Measurements from ENCODE around the gene TTC24. TPM values are rescaled to one million over a fixed set of nuclear protein-coding genes. Genes with fewer than 3 reads are reported as not detected.

The TTC24 gene
- total RNA-seq, 1 donor from 2014 or later: 5.4 TPM

- intact Hi-C loops (cut with micrococcal nuclease): no loop called here
- H3K4me1 Mint-ChIP-seq: no peaks in the 10 kb centered on the region
Observed at GRCh38 chr1:156560585-156561163, 18.8 kb upstream of the TTC24 start.

GRCh38 chr1:156565519-156565918 lies 14.0 kb upstream of the TTC24 start:
- Mint-ChIP-seq H3K27ac (no peak overlapping the region), H3K4me3 (no peak overlapping the region), H3K4me1 (no peaks in the 10 kb centered on the region), H3K36me3 (ENCODE audit: low read depth) (peaks cover 14% of the 10 kb centered on the region), H3K27me3 (no peaks in the 10 kb centered on the region), H3K9me3 (no peaks in the 10 kb centered on the region)
- intact Hi-C loops (cut with micrococcal nuclease): loop anchor here (5.0 kb wide), 1 partner anchor 38 kb away; no protein-coding TSS in a partner anchor
- DNase-seq: no peak

More at GRCh38 chr1:156560585-156561163, 18.8 kb upstream of the TTC24 start:
- no peak for DNase-seq
- no peaks in the 10 kb centered on the region for H3K9me3 Mint-ChIP-seq
- H3K27ac Mint-ChIP-seq: no peak overlapping the region
- H3K4me3 Mint-ChIP-seq: no peak overlapping the region
- no peaks in the 10 kb centered on the region for H3K27me3 Mint-ChIP-seq
- H3K36me3 Mint-ChIP-seq (ENCODE audit: low read depth): peaks cover 13% of the 10 kb centered on the region

- intact Hi-C loops (cut with micrococcal nuclease): loop anchor here (5.0 kb wide), 1 partner anchor 39 kb away; no protein-coding TSS in a partner anchor
- H3K4me3 Mint-ChIP-seq: no peak overlapping the region
- H3K27ac Mint-ChIP-seq: no peak overlapping the region
- DNase-seq: no peak
- H3K36me3 Mint-ChIP-seq (ENCODE audit: low read depth): peaks cover 13% of the 10 kb centered on the region
- H3K27me3 Mint-ChIP-seq: no peaks in the 10 kb centered on the region
- peaks cover 8% of the 10 kb centered on the region for H3K4me1 Mint-ChIP-seq
- H3K9me3 Mint-ChIP-seq: no peaks in the 10 kb centered on the region
Observed at GRCh38 chr1:156566436-156566835, 13.1 kb upstream of the TTC24 start.

- H3K9me3 Mint-ChIP-seq: no peaks in the 10 kb centered on the region
- H3K27ac Mint-ChIP-seq: peak overlapping the region; percentile 48
- peaks cover 6% of the 10 kb centered on the region for H3K36me3 Mint-ChIP-seq (ENCODE audit: low read depth)
- H3K27me3 Mint-ChIP-seq: peaks cover 21% of the 10 kb centered on the region
- no peak for DNase-seq
- H3K4me1 Mint-ChIP-seq: peaks cover 22% of the 10 kb centered on the region
- intact Hi-C loops (cut with micrococcal nuclease): loop anchor here (5.0 kb wide), 2 partner anchors 34 to 36 kb away; no protein-coding TSS in a partner anchor
- peak overlapping the region; percentile 92 for H3K4me3 Mint-ChIP-seq
Observed at GRCh38 chr1:156571261-156571852, 8.2 kb upstream of the TTC24 start.

GRCh38 chr1:156571919-156572662 lies 7.4 kb upstream of the TTC24 start, which contains the start of gene IQGAP3:
Gene IQGAP3, minus strand, starts transcription at chr1:156572565. Its CDS starts 36 bp downstream, at chr1:156572529.
- peak within 1 kb of the TSS; percentile 77 for H3K27ac Mint-ChIP-seq
- peaks cover 22% of the 10 kb centered on the region for H3K27me3 Mint-ChIP-seq
- H3K4me1 Mint-ChIP-seq: peaks cover 22% of the 10 kb centered on the region
- H3K9me3 Mint-ChIP-seq: no peaks in the 10 kb centered on the region
- peak within 1 kb of the TSS; percentile 92 for H3K4me3 Mint-ChIP-seq
- H3K36me3 Mint-ChIP-seq (ENCODE audit: low read depth): peaks cover 6% of the 10 kb centered on the region
- DNase-seq: peak; percentile 94
- intact Hi-C loops (cut with micrococcal nuclease): loop anchor here (1.0 to 5.0 kb wide), 3 partner anchors 35 to 71 kb away; no protein-coding TSS in a partner anchor

- Mint-ChIP-seq H3K4me3 (peak overlapping the region; percentile 92), H3K27me3 (peaks cover 22% of the 10 kb centered on the region), H3K36me3 (ENCODE audit: low read depth) (peaks cover 6% of the 10 kb centered on the region), H3K4me1 (peaks cover 22% of the 10 kb centered on the region), H3K9me3 (no peaks in the 10 kb centered on the region), H3K27ac (peak overlapping the region; percentile 77)
- DNase-seq: no peak
- intact Hi-C loops (cut with micrococcal nuclease): loop anchor here (1.0 to 5.0 kb wide), 3 partner anchors 35 to 71 kb away; no protein-coding TSS in a partner anchor
Observed at GRCh38 chr1:156572663-156573018, 6.9 kb upstream of the TTC24 start.

- intact Hi-C loops (cut with micrococcal nuclease): loop anchor here (5.0 kb wide), 2 partner anchors 33 to 37 kb away; no protein-coding TSS in a partner anchor
- no peak overlapping the region for H3K4me3 Mint-ChIP-seq
Observed at GRCh38 chr1:156574039-156574633, 5.4 kb upstream of the TTC24 start.

GRCh38 chr1:156577550-156577949 lies 2.0 kb upstream of the TTC24 start:
- Mint-ChIP-seq H3K36me3 (ENCODE audit: low read depth) (no peaks in the 10 kb centered on the region), H3K9me3 (no peaks in the 10 kb centered on the region), H3K27ac (no peak overlapping the region), H3K27me3 (peaks cover 22% of the 10 kb centered on the region), H3K4me3 (no peak overlapping the region), H3K4me1 (peaks cover 11% of the 10 kb centered on the region)
- no peak for DNase-seq
- intact Hi-C loops (cut with micrococcal nuclease): no loop called here

More at GRCh38 chr1:156574039-156574633, 5.4 kb upstream of the TTC24 start:
- Mint-ChIP-seq H3K27ac (no peak overlapping the region), H3K27me3 (peaks cover 22% of the 10 kb centered on the region), H3K9me3 (no peaks in the 10 kb centered on the region), H3K4me1 (peaks cover 22% of the 10 kb centered on the region), H3K36me3 (ENCODE audit: low read depth) (peaks cover 6% of the 10 kb centered on the region)
- DNase-seq: no peak

- peaks cover 11% of the 10 kb centered on the region for H3K4me1 Mint-ChIP-seq
- H3K9me3 Mint-ChIP-seq: no peaks in the 10 kb centered on the region
- no peaks in the 10 kb centered on the region for H3K36me3 Mint-ChIP-seq (ENCODE audit: low read depth)
- H3K27ac Mint-ChIP-seq: no peak overlapping the region
- H3K4me3 Mint-ChIP-seq: no peak overlapping the region
- no peak for DNase-seq
- intact Hi-C loops (cut with micrococcal nuclease): no loop called here
- H3K27me3 Mint-ChIP-seq: peaks cover 18% of the 10 kb centered on the region
Observed at GRCh38 chr1:156578055-156578454, 1.5 kb upstream of the TTC24 start.

GRCh38 chr1:156581661-156582387 lies 2.3 kb downstream of the TTC24 start:
- intact Hi-C loops (cut with micrococcal nuclease): no loop called here
- Mint-ChIP-seq H3K36me3 (ENCODE audit: low read depth) (no peaks in the 10 kb centered on the region), H3K4me3 (peak overlapping the region; percentile 83), H3K27me3 (no peaks in the 10 kb centered on the region), H3K27ac (peak overlapping the region; percentile 86), H3K4me1 (peaks cover 13% of the 10 kb centered on the region), H3K9me3 (no peaks in the 10 kb centered on the region)
- peak; percentile 66 for DNase-seq

- no peaks in the 10 kb centered on the region for H3K9me3 Mint-ChIP-seq
- H3K4me3 Mint-ChIP-seq: peak overlapping the region; percentile 83
- H3K4me1 Mint-ChIP-seq: peaks cover 13% of the 10 kb centered on the region
- no peaks in the 10 kb centered on the region for H3K27me3 Mint-ChIP-seq
- intact Hi-C loops (cut with micrococcal nuclease): no loop called here
- no peaks in the 10 kb centered on the region for H3K36me3 Mint-ChIP-seq (ENCODE audit: low read depth)
- DNase-seq: peak; percentile 69
- H3K27ac Mint-ChIP-seq: peak overlapping the region; percentile 86
Observed at GRCh38 chr1:156582388-156583017, 3.0 kb downstream of the TTC24 start.

- no peaks in the 10 kb centered on the region for H3K36me3 Mint-ChIP-seq (ENCODE audit: low read depth)
- peak; percentile 93 for DNase-seq
- H3K9me3 Mint-ChIP-seq: no peaks in the 10 kb centered on the region
- H3K27me3 Mint-ChIP-seq: no peaks in the 10 kb centered on the region
- intact Hi-C loops (cut with micrococcal nuclease): loop anchor here (1.0 kb wide), 2 partner anchors 24 to 128 kb away; no protein-coding TSS in a partner anchor
- peak overlapping the region; percentile 34 for H3K27ac Mint-ChIP-seq
- H3K4me1 Mint-ChIP-seq: peaks cover 13% of the 10 kb centered on the region
- H3K4me3 Mint-ChIP-seq: no peak overlapping the region
Observed at GRCh38 chr1:156583821-156584622, 4.5 kb downstream of the TTC24 start.

Measured in activated CD4-positive, alpha-beta T cell treated with anti-CD3 and anti-CD28 coated beads, Interleukin-2, amount 10 ng/mL, durations not matched to agents 24 days and 14 days (primary cell).